KMS-11 (cell line): ENCODE results near the gene TRRAP.

Experiments
- H2AFZ ChIP-seq: fragments of 200-600 bp; sonication (generic); 2 replicates; pipeline ENCODE4 v1.6.1; 2016; ENCODE audit warnings: antibody characterized with exemption, mixed run types, low read depth
- H3K27ac ChIP-seq: fragments of 200-600 bp; sonication (generic); 2 replicates; pipeline ENCODE4 v1.6.1; 2016; ENCODE audit warnings: mild to moderate bottlenecking, mixed run types
- H3K27me3 ChIP-seq: fragments of 200-600 bp; sonication (generic); 2 replicates; pipeline ENCODE4 v1.6.1; 2017; ENCODE audit warnings: mild to moderate bottlenecking, low read depth, mixed run types, moderate library complexity; ENCODE audit not compliant: insufficient read depth
- H3K36me3 ChIP-seq: fragments of 200-600 bp; sonication (generic); 2 replicates; pipeline ENCODE4 v1.6.1; 2017; ENCODE audit warnings: mild to moderate bottlenecking, mixed run types; ENCODE audit not compliant: insufficient read depth
- H3K4me1 ChIP-seq: fragments of 200-600 bp; sonication (generic); 2 replicates; pipeline ENCODE4 v1.6.1; 2016; ENCODE audit warnings: mild to moderate bottlenecking, low read depth, mixed run types; ENCODE audit not compliant: poor library complexity, severe bottlenecking
- H3K4me2 ChIP-seq: fragments of 200-600 bp; sonication (generic); 2 replicates; pipeline ENCODE4 v1.7.0; 2016; ENCODE audit warnings: mild to moderate bottlenecking, mixed run types
- H3K4me3 ChIP-seq: fragments of 200-600 bp; sonication (generic); IDR thresholded peaks from 2 replicates; pipeline ENCODE4 v1.6.1; 2017; ENCODE audit warnings: low read depth, low read length, mixed read lengths; ENCODE audit not compliant: insufficient read depth
- H3K79me2 ChIP-seq: fragments of 200-600 bp; sonication (generic); 2 replicates; pipeline ENCODE4 v1.6.1; 2016; ENCODE audit warnings: low read depth, mixed run types; ENCODE audit not compliant: insufficient read depth
- H3K9ac ChIP-seq: fragments of 200-600 bp; sonication (generic); 2 replicates; pipeline ENCODE4 v1.6.1; 2016; ENCODE audit warnings: mild to moderate bottlenecking, mixed run types
- H4K20me1 ChIP-seq: fragments of 200-600 bp; sonication (generic); 2 replicates; pipeline ENCODE4 v1.6.1; 2016; ENCODE audit warnings: mild to moderate bottlenecking, mixed run types; ENCODE audit not compliant: insufficient read depth
- CTCF ChIP-seq: fragments of 200-600 bp; sonication (generic); conservative IDR thresholded peaks from 2 replicates; pipeline ENCODE4 v1.6.1; 2017; ENCODE audit warnings: low read depth, mild to moderate bottlenecking, antibody characterized with exemption, low read length, moderate library complexity, mixed read lengths

TRRAP gene

GRCh38 chr7:98927125-98927524 lies 48.8 kb downstream of the TRRAP start:
- no peak overlapping the region for H3K9ac ChIP-seq
- H2AFZ ChIP-seq = no peak overlapping the region
- no peak overlapping the region for H3K27ac ChIP-seq
- H3K4me3 ChIP-seq = no peak overlapping the region
- no peak overlapping the region for H3K4me2 ChIP-seq
- H4K20me1 ChIP-seq = no peaks in the 10 kb centered on the region
- no peak for TF ChIP-seq CTCF
- peaks cover under 1% of the 10 kb centered on the region for H3K79me2 ChIP-seq
- peaks cover 14% of the 10 kb centered on the region for H3K36me3 ChIP-seq
- no peaks in the 10 kb centered on the region for H3K27me3 ChIP-seq
- H3K4me1 ChIP-seq = peaks cover 35% of the 10 kb centered on the region

- Histone ChIP-seq H2AFZ (no peak overlapping the region), H3K36me3 (peaks cover 18% of the 10 kb centered on the region), H3K4me1 (peaks cover 58% of the 10 kb centered on the region), H3K4me2 (peak overlapping the region; percentile 47), H3K27me3 (no peaks in the 10 kb centered on the region), H3K4me3 (no peak overlapping the region), H3K9ac (peak overlapping the region; percentile 70), H4K20me1 (no peaks in the 10 kb centered on the region), H3K79me2 (peaks cover 31% of the 10 kb centered on the region), H3K27ac (peak overlapping the region; percentile 88)
- TF ChIP-seq CTCF = no peak
Observed at GRCh38 chr7:98930464-98930863, 52.1 kb downstream of the TRRAP start.

GRCh38 chr7:98930921-98931320 lies 52.6 kb downstream of the TRRAP start:
- Histone ChIP-seq H3K27me3 (no peaks in the 10 kb centered on the region), H3K79me2 (peaks cover 31% of the 10 kb centered on the region), H2AFZ (no peak overlapping the region), H4K20me1 (no peaks in the 10 kb centered on the region), H3K4me2 (peak overlapping the region; percentile 47), H3K4me1 (peaks cover 58% of the 10 kb centered on the region), H3K4me3 (no peak overlapping the region), H3K36me3 (peaks cover 17% of the 10 kb centered on the region), H3K27ac (peak overlapping the region; percentile 88), H3K9ac (peak overlapping the region; percentile 70)
- TF ChIP-seq CTCF = no peak

GRCh38 chr7:98933321-98933720 lies 55.0 kb downstream of the TRRAP start:
- no peaks in the 10 kb centered on the region for H4K20me1 ChIP-seq

More at GRCh38 chr7:98933321-98933720, 55.0 kb downstream of the TRRAP start:
- Histone ChIP-seq H3K79me2 (peaks cover 31% of the 10 kb centered on the region), H3K4me2 (peak overlapping the region; percentile 47; the same call in 1 of the 2 replicates), H3K36me3 (peaks cover 33% of the 10 kb centered on the region), H3K27me3 (no peaks in the 10 kb centered on the region), H3K9ac (no peak overlapping the region), H3K4me1 (peaks cover 58% of the 10 kb centered on the region), H3K4me3 (no peak overlapping the region), H3K27ac (no peak overlapping the region; the same call in 1 of the 2 replicates), H2AFZ (no peak overlapping the region)
- no peak for TF ChIP-seq CTCF
